Stimulated activated CD4-positive, alpha-beta T cell treated with anti-CD3 and anti-CD28 coated beads, Interleukin-1b, Interleukin-23, amount 100 ng/mL, for 4 hours (primary cell): ENCODE measurements around the gene SLC12A5.
"Not testable (repeated sequence)": the region's sequence is repeated elsewhere in the genome, so short reads cannot be mapped to it uniquely, and the experiment has no call there.

Experiments
- DNase-seq, 2 donors: peaks; one replicate each; pipeline ENCODE4 v3.0.0-alpha.2; 2020; ENCODE audit warnings: low read depth in 2 of 2

The SLC12A5 gene

DNA sequence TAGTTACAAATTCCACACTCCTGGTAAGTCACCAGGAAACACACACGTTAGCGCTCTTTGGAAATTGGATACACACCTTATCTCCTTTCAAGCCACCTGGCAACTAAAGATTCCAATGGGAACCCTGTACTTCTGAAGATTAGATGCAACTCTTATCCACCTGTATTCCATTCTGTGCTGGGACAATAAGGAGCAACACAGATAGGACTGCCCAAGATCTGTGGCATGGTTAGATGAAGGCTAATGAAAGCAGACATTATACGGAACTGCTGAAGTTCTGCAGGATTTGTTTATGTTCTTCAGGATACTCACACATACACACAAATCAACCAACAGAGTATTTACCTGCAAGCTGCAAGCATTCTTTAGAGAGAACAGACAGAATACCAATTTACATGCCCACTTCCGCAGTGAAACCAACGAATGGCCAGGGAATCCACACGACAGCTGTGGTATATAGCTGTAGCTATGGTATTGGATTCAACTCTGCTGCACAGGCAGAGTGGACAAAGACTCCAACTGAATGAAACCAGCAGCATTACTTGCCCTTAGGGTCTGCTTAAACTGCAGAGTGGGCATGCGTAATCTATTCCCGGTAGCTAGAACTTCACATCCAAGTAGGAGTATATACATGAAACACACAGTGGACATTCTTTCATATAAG lies 48.8 kb downstream of the SLC12A5 start:
- DNase-seq: no peak

DNA sequence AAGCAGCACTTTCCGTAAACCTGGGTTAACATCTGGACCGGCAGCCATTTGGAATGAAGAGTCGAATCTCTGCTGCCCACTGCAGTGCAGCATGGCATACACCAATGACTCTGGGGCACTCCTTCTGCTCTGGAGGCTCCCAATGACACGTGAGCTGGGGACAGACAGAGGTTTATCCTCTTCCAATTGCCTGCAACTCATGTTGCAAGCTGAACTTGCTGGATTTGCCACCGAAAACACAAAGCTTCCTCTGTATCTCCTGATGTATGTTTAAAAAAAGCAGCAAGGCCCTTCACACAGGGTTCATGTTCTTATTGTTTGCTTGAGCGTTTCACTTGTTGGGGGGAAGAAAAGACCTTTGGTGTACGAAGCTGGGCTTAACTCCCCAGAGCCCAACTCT lies 49.9 kb downstream of the SLC12A5 start:
- no peak for DNase-seq

DNA sequence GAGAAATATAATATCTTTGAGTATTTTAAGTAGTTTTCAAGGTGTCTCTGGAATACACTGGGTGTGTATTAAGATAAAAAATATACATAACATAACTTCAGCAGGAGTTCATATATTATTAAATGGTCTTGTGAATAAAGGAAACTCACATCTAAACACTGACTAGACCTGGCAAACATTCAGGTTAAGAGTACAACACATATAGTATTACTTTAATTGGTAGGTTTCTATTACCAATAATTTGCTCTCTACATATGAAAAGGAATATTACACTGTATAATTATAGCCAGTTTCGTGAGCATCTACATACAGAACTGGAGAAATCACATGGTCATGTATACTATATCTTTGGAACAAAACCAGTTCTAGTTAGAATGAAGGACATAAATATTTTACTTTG lies 52.1 kb downstream of the SLC12A5 start:
- no peak for DNase-seq

DNA sequence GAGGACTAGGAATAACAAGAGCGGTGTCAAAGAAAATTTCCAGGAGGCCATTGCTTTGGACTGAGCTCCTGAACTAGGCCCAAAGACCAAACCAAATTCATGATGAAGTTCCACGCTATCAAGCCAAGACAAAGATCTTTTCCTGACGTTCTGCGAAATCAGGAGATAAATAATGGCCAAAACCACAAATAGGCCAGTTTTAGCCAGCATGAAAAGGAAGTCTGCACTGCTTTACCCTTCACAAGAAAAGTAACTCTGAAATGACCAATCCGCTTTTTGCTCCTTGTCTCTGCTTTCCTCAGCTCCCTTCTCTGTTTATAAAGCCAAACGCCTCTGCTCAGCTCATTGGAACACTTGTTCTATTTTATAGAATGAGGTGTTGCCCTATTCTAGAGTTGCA lies 54.1 kb downstream of the SLC12A5 start:
- DNase-seq: no peak

DNA sequence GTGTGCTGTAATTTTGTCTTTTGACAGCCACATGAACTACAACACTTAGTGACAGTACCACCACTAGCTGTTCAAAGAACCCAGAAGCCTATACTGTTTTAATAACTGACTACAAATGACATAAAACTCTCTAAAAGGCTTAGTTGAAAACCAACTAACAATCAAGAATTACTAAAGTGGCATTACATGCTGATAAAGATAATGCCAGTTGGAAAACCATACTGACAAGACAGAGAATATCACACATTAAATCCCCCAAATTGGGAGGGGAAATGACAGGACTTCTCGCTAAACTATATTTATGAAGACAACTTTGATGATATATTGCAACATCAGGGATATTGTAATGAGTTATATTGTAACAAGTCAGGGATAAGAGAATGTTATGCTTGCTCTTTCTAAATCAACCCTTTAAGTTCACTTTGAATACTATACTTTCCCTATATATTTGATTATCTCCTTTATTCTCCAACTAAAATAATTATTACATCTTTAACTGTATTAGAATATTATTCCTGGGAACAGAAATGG lies 54.6 kb downstream of the SLC12A5 start:
- DNase-seq: no peak

DNA sequence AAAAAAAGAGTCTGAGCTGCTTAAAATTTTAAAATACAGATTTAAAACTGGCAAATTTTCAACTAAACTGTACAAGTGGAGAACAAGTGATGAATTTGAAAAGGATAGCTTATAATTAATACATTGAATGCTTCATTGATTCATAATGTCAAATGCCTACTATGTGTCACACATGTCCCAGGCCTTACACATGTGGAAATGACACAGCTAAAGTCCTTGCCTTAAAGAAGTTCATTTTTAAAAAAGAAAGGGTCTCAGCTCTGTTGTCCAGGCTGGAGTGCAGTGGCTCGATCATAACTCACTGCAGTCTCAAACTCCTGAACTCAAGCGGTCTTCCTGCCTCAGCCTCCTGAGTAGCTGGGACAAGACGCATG lies 55.8 kb downstream of the SLC12A5 start:
- DNase-seq: no peak

DNA sequence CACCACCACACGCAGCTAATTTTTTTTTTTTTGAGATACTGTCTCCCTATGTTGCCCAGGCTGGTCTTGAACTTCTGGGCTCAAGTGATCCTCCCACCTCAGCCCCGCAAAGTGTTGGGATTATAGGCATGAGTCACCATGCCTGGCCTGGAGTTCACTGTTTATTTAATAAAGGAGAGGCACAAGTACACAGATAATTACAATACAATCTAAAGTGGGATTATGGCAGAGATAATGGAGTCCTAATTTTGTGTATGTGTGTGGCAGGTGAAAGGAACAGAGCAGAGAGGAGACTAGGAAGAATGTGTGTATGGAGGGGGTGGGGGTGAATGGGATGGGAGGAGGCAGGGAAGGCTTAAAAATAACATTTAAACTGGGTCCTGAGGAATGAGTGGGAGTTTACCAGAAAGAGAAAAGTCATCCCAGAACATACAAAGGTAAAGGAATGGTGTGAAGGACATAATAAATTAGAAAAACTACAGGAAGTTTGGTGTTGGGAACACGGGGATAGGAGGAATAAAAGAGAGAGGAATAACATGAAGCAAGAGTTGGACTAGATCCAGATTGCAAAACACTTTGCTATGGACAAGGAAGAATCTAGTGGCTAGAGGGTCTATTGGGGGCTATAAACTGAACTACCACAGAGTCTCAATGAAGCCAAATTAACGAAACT lies 56.3 kb downstream of the SLC12A5 start:
- no peak for DNase-seq

DNA sequence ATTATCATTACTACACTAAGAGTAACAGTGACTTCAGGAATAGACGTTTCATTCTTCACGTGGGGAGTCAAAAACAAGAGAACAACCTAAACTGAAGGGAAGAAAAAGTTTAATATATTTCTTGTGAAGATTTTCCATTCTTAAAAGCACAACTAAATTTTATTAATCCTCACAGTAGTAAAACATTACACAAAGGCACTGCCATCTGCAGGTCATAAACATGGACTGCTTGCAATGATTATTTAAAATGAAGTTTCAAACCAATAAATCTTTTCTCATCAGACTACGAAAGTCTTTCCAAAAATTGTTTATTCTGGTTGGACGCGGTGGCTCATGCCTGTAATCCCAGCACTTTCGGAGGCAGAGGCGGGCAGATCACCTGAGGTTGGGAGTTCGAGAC lies 58.1 kb downstream of the SLC12A5 start:
- DNase-seq: no peak

DNA sequence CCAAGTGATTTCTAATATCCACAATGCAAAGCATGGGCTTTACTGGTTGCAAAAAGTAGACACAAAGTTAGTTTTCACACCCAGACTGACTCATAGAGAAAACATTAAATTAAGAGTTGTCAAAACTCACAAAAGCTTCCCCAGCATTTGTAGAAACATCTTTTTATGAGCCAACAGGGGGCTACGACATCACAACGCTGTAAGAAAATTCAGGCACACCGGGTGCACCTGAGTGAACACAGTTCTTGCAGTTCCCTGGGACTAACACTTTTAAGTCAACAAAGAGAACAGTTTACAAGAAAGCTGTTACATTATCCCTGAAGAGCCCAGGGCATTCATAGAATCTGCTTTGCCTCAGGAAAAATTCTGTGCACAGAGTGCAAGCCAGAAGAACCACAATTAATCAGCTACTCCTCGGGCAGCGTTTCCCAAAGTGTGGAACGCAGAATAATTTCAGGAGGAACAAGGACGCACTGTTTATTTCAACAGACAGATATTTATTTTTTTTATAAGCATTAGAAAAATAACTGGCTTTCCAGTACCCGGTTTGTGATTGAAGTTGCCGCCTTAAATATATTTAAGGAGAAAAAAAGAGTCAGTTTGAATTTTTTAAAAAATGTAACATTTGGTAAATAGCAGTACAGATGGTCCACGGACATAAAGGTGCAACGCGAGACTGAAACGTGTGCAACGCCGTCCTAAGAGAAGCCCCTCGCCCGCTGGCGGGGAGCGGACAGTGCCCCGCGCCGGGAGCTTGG lies 59.6 kb downstream of the SLC12A5 start:
- DNase-seq: no peak

DNA sequence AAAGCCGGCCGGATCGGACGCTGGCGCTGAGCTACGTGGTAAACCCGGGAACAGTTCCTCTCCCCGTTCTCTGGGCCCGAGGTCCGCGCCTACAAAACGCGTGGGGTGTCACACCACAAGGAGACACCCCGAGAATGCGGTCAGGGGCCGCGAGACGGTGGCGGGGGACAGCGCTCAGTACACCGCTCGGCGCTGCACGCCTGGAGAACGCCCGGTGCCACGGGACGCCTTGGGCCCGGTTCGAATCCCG lies 60.1 kb downstream of the SLC12A5 start:
- DNase-seq: no peak

DNA sequence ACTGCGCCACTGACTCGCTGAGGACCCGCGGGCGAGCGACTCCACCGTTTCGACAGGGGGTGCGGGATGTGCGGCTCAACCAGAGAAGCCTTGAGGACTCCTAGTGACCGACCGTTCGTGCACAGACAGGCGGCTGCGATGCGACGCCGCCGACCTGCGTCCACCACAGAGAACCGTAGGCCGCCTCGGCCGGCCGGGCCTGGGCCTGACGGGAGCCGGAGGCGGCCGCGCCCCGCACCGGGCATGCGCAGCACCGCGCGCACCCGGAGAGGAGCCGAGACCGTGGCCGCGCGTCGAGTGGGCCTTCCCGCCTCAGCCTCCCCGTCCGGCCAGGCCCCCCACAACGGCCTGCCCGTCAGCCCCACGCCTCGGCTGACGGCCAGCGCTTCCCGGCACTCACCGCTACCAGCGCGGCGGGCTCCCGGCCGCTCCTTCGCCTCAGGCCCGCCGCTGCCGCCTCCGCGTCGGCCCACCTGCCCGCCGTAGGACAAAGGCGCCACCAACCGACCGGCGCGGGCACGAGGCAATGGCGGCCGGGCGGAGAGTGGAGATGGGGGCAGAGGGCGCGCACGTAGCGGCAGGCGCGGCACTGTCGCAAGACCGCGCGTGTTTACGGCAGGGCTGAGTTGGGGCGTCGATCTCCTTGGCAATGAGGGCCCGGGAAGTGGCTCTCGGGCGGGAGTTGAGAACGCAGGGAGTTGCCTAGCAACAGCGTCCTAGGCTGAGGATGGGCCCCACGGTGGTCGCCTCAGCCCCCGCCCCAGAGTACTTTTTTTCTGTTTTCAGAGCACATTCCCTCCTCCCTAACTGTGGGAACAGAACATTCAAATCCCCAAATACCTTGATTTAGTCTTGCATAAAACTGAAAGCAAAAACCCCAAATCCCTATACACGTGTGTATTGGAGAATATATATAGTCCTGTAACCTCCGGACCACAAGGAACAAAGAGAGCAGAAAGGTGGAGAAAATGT lies 60.7 kb downstream of the SLC12A5 start, which contains the start of gene NCOA5:
TSS of gene NCOA5 (minus strand) at position 546 of the 972 bp plus-strand sequence. CDS start 10,538 bp downstream, outside the sequence.
- DNase-seq: peak; percentile 88 to 90

DNA sequence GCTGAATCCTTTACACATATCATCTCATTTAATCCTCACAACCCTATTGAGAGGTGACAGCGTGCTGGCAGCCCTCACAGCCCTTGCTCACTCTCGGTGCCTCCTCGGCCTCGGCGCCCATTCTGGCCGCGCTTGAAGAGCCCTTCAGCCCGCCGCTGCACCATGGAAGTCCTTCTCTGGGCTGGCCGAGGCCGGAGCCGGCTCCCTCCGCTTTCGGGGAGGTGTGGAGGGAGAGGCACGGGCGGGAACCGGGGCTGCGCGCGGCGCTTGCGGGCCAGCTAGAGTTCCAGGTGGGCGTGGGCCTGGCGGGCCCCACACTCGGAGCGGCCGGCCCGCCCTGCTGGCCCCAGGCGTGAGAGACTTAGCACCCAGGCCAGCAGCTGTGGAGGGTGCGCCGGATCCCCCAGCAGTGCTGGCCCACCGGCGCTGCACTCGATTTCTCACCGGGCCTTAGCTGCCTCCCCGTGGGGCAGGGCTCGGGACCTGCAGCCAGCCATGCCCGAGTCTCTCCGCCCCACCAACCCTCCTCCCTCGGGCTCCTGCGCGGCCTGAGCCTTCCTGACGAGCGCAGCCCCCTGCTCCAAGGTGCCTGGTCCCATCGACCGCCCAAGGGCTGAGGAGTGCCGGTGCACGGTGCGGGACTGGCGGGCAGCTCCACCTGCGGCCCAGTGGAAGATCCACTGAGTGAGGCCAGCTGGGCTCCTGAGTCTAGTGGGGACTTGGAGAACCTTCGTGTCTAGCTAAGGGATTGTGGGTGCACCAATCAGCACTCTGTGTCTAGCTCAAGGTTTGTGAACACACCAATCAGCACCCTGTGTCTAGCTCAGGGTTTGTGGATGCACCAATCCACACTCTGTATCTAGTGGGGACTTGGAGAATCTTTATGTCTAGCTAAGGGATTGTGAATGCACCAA lies 62.9 kb downstream of the SLC12A5 start:
- DNase-seq: not testable (repeated sequence)

DNA sequence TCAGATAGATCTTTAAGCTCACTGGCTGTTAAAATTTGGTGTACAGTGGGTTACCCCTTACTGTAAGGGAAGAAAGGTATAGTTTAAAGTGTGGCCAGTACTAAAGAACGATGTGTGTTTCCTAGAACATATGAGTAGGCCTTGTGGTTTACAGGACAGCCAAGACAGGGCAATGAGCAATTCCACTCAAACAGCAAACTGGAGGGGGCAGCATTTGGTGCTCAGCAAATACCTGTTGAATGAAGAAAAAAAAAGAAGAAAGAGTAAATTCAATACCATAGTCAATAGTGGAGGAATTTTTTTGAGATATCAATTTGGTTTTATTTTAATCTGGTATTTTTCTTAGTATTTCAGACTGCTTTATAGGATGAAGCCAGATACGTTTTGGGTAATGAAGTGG lies 64.5 kb downstream of the SLC12A5 start:
- DNase-seq: no peak

DNA sequence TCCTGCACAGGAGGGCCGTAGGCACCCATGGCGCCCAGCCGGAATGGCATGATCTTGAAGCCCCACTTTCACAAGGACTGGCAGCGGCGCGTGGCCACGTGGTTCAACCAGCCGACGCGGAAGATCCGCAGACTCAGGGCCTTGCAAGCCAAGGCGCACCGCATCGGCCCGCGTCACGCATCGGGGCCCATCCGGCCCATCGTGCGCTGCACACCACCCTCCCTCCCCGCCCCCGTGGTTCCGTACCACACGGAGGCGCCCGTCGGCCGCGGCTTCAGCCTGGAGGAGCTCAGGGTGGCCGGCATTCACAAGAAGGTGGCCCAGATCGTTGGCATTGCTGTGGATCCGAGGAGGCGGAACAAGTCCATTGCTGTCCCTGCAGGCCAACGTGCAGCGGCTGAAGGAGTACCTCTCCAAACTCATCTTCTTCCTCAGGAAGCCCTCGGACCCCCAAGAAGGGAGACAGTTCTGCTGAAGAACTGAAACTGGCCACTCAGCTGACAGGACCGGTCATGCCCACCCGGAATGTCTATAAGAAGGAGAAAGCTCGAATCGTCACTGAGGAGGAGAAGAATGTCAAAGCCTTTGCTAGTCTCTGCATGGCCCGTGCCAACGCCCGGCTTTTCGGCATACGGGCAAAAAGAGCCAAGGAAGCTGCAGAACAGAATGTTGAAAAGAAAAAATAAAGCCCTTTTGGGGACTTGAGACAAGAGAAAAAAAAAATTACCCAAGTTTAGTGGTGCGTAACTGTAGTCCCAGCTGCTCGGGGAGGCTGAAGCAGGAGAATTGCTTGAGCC lies 70.7 kb downstream of the SLC12A5 start:
- DNase-seq: no peak

DNA sequence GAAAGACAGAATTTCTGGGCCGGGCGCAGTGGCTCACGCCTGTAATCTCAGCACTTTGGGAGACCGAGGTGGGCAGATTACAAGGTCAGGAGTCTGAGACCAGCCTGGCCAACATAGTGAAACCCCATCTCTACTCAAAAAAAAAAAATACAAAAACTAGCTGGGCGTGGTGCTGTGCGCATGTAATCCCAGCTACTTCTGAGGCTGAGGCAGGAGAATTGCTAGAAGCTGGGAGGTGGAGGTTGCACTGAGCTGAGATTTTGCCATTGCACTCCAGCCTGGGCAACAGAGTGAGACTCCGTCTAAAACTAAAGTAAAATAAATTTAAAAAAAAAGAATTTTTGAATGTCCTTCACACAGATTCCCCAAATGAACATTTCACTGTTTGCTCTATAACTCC lies 71.4 kb downstream of the SLC12A5 start:
- DNase-seq: not testable (repeated sequence)

DNA sequence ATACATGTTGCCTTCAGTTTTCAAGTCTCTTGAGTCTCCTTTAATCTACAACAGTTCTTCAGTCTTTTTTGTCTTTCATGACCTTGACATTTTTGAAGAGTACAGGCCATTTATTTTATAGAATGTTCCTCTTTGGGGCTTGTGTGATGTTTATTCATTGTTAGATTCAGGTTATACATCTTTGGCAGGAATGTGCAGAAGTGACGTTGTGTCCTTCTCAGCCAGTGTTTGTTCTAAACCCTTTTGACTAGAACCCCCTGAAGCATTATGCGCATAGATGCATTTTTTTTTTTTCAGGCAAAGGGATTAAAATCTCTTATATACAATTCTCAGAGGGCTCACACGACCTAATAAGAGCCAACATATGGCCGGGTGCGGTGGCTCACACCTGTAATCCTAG lies 72.0 kb downstream of the SLC12A5 start:
- DNase-seq: no peak

DNA sequence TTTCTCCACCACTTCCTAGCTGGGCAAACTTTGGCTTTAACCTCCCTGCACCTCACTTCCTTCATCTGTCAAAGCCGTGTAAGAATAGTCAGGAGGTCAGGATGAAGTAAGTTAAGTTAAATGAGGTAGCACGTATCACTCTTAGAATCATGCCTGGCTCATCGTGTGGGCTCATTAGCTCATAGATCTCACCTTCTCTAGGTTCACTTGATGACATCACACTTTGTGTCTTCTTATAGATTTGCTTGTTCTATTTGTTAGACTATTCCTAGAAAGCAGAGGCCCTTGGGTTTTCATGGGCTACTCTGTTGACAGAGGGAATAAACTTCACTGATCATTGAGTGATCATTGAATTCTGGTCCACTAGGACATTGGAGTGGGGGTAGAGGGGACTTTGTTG lies 72.9 kb downstream of the SLC12A5 start:
- no peak for DNase-seq

DNA sequence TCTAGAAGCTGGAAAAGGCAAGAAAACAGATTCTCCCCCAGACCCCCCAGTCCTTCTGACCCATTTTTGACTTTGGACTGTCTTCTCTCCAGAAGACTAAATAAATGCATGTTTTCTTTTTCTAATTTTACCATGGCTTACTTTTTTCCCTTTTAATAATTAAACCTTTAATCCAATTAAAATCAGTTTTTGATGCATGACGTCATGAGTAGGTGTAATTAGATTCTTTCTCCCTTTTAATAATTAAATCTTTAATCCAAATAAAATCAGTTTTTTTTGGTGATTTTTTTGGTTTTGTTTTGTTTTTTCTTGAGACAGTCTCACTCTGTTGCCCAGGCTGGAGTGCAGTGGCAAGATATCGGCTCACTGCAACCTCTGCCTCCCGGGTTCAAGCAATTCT lies 73.9 kb downstream of the SLC12A5 start:
- DNase-seq: no peak

DNA sequence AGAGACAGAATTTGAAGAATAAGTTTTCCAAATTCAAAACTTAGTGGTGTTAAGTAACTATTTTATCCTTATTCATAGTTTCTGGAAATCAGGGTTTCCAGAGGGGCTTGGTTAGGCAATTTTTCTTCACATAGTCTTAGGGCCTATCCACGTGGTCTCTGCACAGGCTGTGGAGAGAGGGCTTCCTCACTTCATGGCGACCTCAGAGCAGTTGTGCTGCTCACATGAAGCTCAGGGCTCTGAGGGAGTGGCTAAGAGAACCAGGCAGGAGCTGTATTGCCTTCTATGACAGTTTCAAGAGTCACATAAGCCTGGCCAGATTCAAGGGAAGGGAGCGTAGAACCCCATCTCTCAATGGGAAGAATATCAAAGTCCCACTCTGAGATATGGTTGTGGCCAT lies 75.2 kb downstream of the SLC12A5 start:
- DNase-seq: no peak

DNA sequence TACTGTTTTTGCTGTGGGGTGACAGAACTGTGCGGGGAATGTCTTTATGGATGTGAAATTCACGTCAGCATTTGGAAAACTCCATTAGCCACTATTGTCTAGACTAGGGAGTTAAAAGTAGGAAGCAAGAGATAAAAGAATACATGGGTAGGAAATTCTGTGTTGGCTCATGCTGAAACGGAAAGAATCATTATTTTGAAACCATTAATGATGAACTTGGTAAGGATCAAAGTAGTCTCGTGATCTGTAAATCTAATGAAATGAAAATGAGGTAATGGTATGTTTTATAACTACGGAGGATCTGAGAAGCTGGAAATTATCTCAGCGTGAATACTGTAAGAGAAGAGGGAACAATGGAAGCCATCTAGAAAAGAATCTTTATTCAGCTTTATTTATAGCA lies 78.0 kb downstream of the SLC12A5 start:
- no peak for DNase-seq
